Fibroblast of mammary gland (primary cell): Measurements from ENCODE around the gene HIC1.

ENCODE experiments used
- DNase-seq: peaks from one replicate; pipeline ENCODE4 v3.0.0-alpha.2; 2010; ENCODE audit warnings: low read depth
- H3K4me3 ChIP-seq: 2 replicates; pipeline ENCODE4 v1.5.1; 2011; ENCODE audit warnings: low read depth, mild to moderate bottlenecking, low read length, moderate library complexity; ENCODE audit not compliant: control insufficient read depth
- CTCF ChIP-seq: conservative IDR thresholded peaks from 2 replicates; pipeline ENCODE4 v1.5.1; 2011; ENCODE audit warnings: low read depth, low read length, inconsistent platforms; ENCODE audit not compliant: control insufficient read depth, insufficient read depth

The HIC1 gene

GRCh38 chr17:2077040-2077439 lies 22.1 kb downstream of the HIC1 start:
- no peak overlapping the region for H3K4me3 ChIP-seq

GRCh38 chr17:2081564-2081963 lies 26.7 kb downstream of the HIC1 start:
- DNase-seq, result peak; percentile 89
- no peak overlapping the region for H3K4me3 ChIP-seq
- no peak for TF ChIP-seq CTCF

More at GRCh38 chr17:2077040-2077439, 22.1 kb downstream of the HIC1 start:
- no peak for DNase-seq
- no peak for TF ChIP-seq CTCF

- peak; percentile 38 for DNase-seq
- no peak for TF ChIP-seq CTCF
- H3K4me3 ChIP-seq, result no peak overlapping the region
These were observed 27.3 kb downstream of the HIC1 start for GRCh38 chr17:2082003-2082781.

GRCh38 chr17:2083613-2084035 lies 28.7 kb downstream of the HIC1 start:
- no peak overlapping the region for H3K4me3 ChIP-seq
- TF ChIP-seq CTCF, result no peak
- peak; percentile 25 for DNase-seq

GRCh38 chr17:2084036-2084765 lies 29.3 kb downstream of the HIC1 start:
- no peak for TF ChIP-seq CTCF
- no peak overlapping the region for H3K4me3 ChIP-seq
- peak; percentile 87 for DNase-seq

- H3K4me3 ChIP-seq, result no peak overlapping the region
- TF ChIP-seq CTCF, result no peak
- peak; percentile 95 for DNase-seq
These were observed 30.1 kb downstream of the HIC1 start for GRCh38 chr17:2084766-2085647.
